Endothelial cell of umbilical vein (primary cell): ENCODE measurements around the gene IRF2. TPM values are rescaled to one million over a fixed set of nuclear protein-coding genes. Genes with fewer than 3 reads are reported as not detected.
A peak's percentile ranks its signal among the peaks of the same experiment; 100 is the strongest.

ENCODE experiments used
- BruUV-seq: library from RNA; stranded (reverse); fragments of 400-500 nt; replicated peaks from 2 replicates; lab custom pipeline; 2021; lab: Mats Ljungman, UMichigan
- CTCF ChIA-PET: fragments of 300-600, 350-600 bp; sonication (Branson Sonifier 250); formaldehyde crosslinking; loops from one replicate; lab custom pipeline; 2021; ENCODE audit warnings: antibody characterized with exemption, inconsistent platforms; lab: Charles Lee
- POLR2A ChIA-PET: fragments of 300-600, 350-600 bp; sonication (Branson Sonifier 250); formaldehyde crosslinking; loops from one replicate; lab custom pipeline; 2021; ENCODE audit warnings: antibody characterized with exemption, inconsistent platforms; lab: Charles Lee
- DNase-seq: peaks from one replicate; pipeline ENCODE4 v3.0.0-alpha.2; 2011; ENCODE audit warnings: low read depth, low spot score
- FAIRE-seq: peaks from 2 replicates; lab custom pipeline; 2011; peaks lifted over from hg19 to GRCh38; lab: Jason Lieb, UNC
- H2AFZ ChIP-seq: 2 replicates; pipeline ENCODE4 v1.6.0; 2012; ENCODE audit warnings: low read depth, low read length, control low read depth, inconsistent platforms
- H3K27ac ChIP-seq: 2 replicates; pipeline ENCODE4 v1.5.1; 2011; ENCODE audit warnings: low read depth, mild to moderate bottlenecking, control low read depth, low read length, moderate library complexity; ENCODE audit not compliant: insufficient read depth
- H3K27me3 ChIP-seq, 2 experiments: 2 replicates each; pipeline versions ENCODE4 v1.6.0 to v1.6.1; 2011; ENCODE audit warnings: low read length in 2 of 2, mixed read lengths in 1 of 2; ENCODE audit not compliant: control insufficient read depth in 2 of 2, insufficient read depth in 2 of 2
- H3K36me3 ChIP-seq, 2 experiments: 2 replicates in 1 of 2; 3 replicates in 1 of 2; pipeline ENCODE4 v1.5.1; 2011; ENCODE audit warnings: low read length in 2 of 2, mild to moderate bottlenecking in 1 of 2, moderate library complexity in 1 of 2; ENCODE audit not compliant: control insufficient read depth in 2 of 2, insufficient read depth in 2 of 2; ENCODE audit errors: extremely low read depth in 1 of 2
- H3K4me1 ChIP-seq: 3 replicates; pipeline ENCODE4 v1.5.1; 2011; ENCODE audit warnings: mild to moderate bottlenecking, low read length; ENCODE audit not compliant: control insufficient read depth, insufficient read depth; ENCODE audit errors: extremely low read depth
- H3K4me2 ChIP-seq: 2 replicates; pipeline ENCODE4 v1.6.1; 2011; ENCODE audit warnings: low read length, control low read depth, mixed read lengths; ENCODE audit not compliant: insufficient read depth
- H3K4me3 ChIP-seq, 3 experiments: fragments of 200-600 bp in 1 of 3; sonication (generic), shearing (Covaris generic) in 1 of 3; replicated peaks in 1 of 3; 2 replicates each; pipeline ENCODE4 v1.5.1; 2011 to 2016; ENCODE audit warnings: control low read depth in 3 of 3, low read length in 3 of 3, mild to moderate bottlenecking in 2 of 3, inconsistent platforms in 1 of 3, low read depth in 1 of 3, moderate library complexity in 1 of 3; ENCODE audit not compliant: insufficient read depth in 1 of 3
- H3K79me2 ChIP-seq: 2 replicates; pipeline ENCODE4 v1.6.0; 2012; ENCODE audit warnings: low read length, inconsistent platforms; ENCODE audit not compliant: control insufficient read depth, insufficient read depth
- H3K9ac ChIP-seq: replicated peaks from 2 replicates; pipeline ENCODE3; 2011; ENCODE audit warnings: low read length, control low read depth; ENCODE audit not compliant: insufficient read depth; ENCODE audit errors: extremely low read depth
- H3K9me1 ChIP-seq: replicated peaks from 3 replicates; pipeline ENCODE4 v1.6.0; 2011; ENCODE audit warnings: mild to moderate bottlenecking, low read length; ENCODE audit not compliant: control insufficient read depth, insufficient read depth; ENCODE audit errors: extremely low read depth
- H3K9me3 ChIP-seq: replicated peaks from 2 replicates; pipeline ENCODE4 v1.5.1; 2012; ENCODE audit warnings: low read length, inconsistent platforms; ENCODE audit not compliant: control insufficient read depth, insufficient read depth
- H4K20me1 ChIP-seq: replicated peaks from 2 replicates; pipeline ENCODE3; 2011; ENCODE audit warnings: mild to moderate bottlenecking, low read length; ENCODE audit not compliant: control insufficient read depth, insufficient read depth; ENCODE audit errors: extremely low read depth
- EZH2 ChIP-seq: IDR thresholded peaks from 2 replicates; pipeline ENCODE4 v1.6.1; 2012; ENCODE audit warnings: borderline replicate concordance, low read depth, mild to moderate bottlenecking, moderate library complexity, low read length, inconsistent platforms; ENCODE audit not compliant: severe bottlenecking
- FOS ChIP-seq: IDR thresholded peaks from 2 replicates; pipeline ENCODE4 v1.6.1; 2011; ENCODE audit warnings: mild to moderate bottlenecking, low read length, moderate library complexity, borderline replicate concordance; ENCODE audit not compliant: insufficient read depth
- GATA2 ChIP-seq: IDR thresholded peaks from 2 replicates; pipeline ENCODE4 v1.7.0; 2011; ENCODE audit warnings: low read depth, mild to moderate bottlenecking, moderate library complexity, mixed read lengths, low read length; ENCODE audit not compliant: insufficient read length, insufficient read depth
- JUN ChIP-seq: IDR thresholded peaks from 2 replicates; pipeline ENCODE4 v1.6.1; 2011; ENCODE audit warnings: borderline replicate concordance, low read depth; ENCODE audit not compliant: insufficient read length, insufficient read depth
- MYC ChIP-seq: IDR thresholded peaks from one replicate; pipeline ENCODE4 v1.6.1; 2011; ENCODE audit warnings: mild to moderate bottlenecking, low read depth, low read length
- POLR2A ChIP-seq: IDR thresholded peaks from 2 replicates; pipeline ENCODE4 v1.6.1; 2012; ENCODE audit warnings: low read depth, mild to moderate bottlenecking, control low read depth, low read length
- POLR2AphosphoS5 ChIP-seq: IDR thresholded peaks from 2 replicates; pipeline ENCODE4 v1.6.1; 2012; ENCODE audit warnings: low read depth, mild to moderate bottlenecking, control low read depth, low read length, moderate library complexity; ENCODE audit not compliant: insufficient read depth
- dilution Hi-C: fragments of 300-500 bp; cut with MboI; formaldehyde crosslinking; loops from one replicate; pipeline ENCODE4 v1.15.0; 2019; ENCODE audit warnings: low sequenced_read_pairs; ENCODE audit not compliant: extremely low pct_ligation_motif_present
- intact Hi-C: fragments of 100-400 bp; cut with micrococcal nuclease; formaldehyde crosslinking; loops from one replicate; pipeline ENCODE4 v1.10.0; 2022
- polyA plus RNA-seq, 4 experiments: library from polyadenylated mRNA; depleted of rRNA in 3 of 4; stranded (reverse) in 3 of 4; unstranded in 1 of 4; fragments of >200 nt; gene quantifications; 2 replicates each; pipeline versions ENCODE4 v1.2.1 to v1.2.3, GENCODE V29; 2011 to 2012; ENCODE audit warnings: missing spikeins in 1 of 4
- total RNA-seq: library from RNA; stranded (reverse); gene quantifications from 2 replicates; pipeline ENCODE4 v1.2.3, GENCODE V29; 2021
- TF ChIP-seq, protein P1 (sequence below), 2 donors: IDR thresholded peaks; 1 replicate in 1 of 2; 2 replicates in 1 of 2; pipeline ENCODE4 v1.5.1; 2011; ENCODE audit warnings: low read length in 2 of 2, mild to moderate bottlenecking in 2 of 2, moderate library complexity in 2 of 2, control low read depth in 1 of 2, inconsistent platforms in 1 of 2, low read depth in 1 of 2; ENCODE audit not compliant: insufficient read depth in 1 of 2; ENCODE audit errors: extremely low read depth in 1 of 2
- TF ChIP-seq, protein P2 (sequence below): IDR thresholded peaks from 2 replicates; pipeline ENCODE4 v1.6.1; 2011; ENCODE audit not compliant: insufficient read depth, insufficient read length

The IRF2 gene
- total and polyA plus RNA-seq, 2 donors (not counting 3 experiments of a cell fraction or from before 2014, with no cell fraction given) = 26.9 to 27.6 TPM

DNA sequence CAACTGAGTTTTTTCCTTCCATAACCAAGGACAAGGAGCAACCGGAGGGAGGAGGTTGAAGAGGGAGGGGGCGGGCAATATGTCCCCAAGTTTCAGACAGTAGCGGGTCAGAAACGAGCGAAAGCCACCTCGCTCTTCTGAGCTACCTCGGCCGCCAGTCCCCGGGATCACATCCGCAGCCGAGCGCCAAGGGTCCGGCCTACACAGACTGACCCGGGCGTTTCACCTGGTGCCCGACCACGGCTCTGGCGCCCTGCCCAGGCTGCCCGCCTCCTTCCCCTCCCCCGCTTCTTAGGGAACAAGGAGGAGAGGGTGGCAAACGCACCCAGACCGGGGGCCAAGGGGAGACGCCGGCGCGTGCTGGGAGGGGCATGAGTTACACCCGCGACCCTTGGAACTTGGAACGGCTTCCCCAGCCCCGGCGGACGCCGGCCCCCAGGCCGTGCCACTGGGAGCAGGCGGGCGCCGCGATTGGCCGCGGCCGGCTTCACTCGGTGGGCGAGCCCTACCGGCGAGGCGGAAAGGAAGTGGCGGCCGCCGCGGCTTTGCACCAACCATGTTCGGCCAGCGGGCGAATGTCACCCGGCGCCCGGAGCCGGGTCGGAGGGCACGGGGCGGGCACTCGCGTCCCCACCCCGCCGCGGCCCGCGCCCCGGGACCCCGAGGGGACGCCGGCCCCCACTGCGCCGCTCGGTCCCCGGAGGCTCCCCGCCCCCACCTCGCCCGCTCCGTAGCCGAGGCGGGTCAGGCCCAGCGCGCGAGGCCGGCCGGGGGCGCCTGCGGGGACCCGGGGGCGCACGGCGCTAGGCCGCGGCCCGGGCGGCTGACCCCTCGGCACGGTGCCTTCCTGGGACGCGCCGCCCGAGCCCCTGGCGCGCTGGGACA is 1.5 kb downstream of the IRF2 start:
- Histone ChIP-seq H3K27me3 (no peaks in the 10 kb centered on the region), H3K79me2 (peaks cover 59% of the 10 kb centered on the region), H3K4me3 (peak overlapping the region; percentile 62 to 86 (median 66)), H4K20me1 (no peaks in the 10 kb centered on the region), H3K9me1 (no peaks in the 10 kb centered on the region), H3K4me1 (peaks cover 26% of the 10 kb centered on the region), H3K27ac (peak overlapping the region; percentile 80), H3K9ac (peak overlapping the region; percentile 81), H3K36me3 (no peaks in the 10 kb centered on the region), H3K4me2 (peak overlapping the region; percentile 86), H2AFZ (peak overlapping the region; percentile 84), H3K9me3 (no peaks in the 10 kb centered on the region)
- FAIRE-seq = peak; percentile 43
- dilution Hi-C loops (no loop called here), intact Hi-C loops (loop anchor here (1.0 to 10.0 kb wide), 2 partner anchors 20 to 352 kb away; partner anchors contain the start of gene ACSL1)
- ChIA-PET CTCF (interaction anchor here (0.6 to 0.9 kb wide), 2 partner anchors 185 to 207 kb away, joined by 3 read pairs; no protein-coding TSS in a partner anchor), POLR2A (no interaction called here)
- peak; percentile 75 for DNase-seq
- TF ChIP-seq JUN = no peak
- peak; percentile 31 for TF ChIP-seq POLR2A
- no peak for TF ChIP-seq EZH2
- TF ChIP-seq, protein P1, sequence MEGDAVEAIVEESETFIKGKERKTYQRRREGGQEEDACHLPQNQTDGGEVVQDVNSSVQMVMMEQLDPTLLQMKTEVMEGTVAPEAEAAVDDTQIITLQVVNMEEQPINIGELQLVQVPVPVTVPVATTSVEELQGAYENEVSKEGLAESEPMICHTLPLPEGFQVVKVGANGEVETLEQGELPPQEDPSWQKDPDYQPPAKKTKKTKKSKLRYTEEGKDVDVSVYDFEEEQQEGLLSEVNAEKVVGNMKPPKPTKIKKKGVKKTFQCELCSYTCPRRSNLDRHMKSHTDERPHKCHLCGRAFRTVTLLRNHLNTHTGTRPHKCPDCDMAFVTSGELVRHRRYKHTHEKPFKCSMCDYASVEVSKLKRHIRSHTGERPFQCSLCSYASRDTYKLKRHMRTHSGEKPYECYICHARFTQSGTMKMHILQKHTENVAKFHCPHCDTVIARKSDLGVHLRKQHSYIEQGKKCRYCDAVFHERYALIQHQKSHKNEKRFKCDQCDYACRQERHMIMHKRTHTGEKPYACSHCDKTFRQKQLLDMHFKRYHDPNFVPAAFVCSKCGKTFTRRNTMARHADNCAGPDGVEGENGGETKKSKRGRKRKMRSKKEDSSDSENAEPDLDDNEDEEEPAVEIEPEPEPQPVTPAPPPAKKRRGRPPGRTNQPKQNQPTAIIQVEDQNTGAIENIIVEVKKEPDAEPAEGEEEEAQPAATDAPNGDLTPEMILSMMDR (IDR thresholded peaks at IDR 0.05; ENCODE audit: extremely low read depth in 1 of 2, insufficient read depth in 1 of 2, low read depth in 1 of 2, low read length in 2 of 2) = no peak
- no peak for TF ChIP-seq FOS
- no peak for TF ChIP-seq GATA2
- TF ChIP-seq MYC = no peak
- TF ChIP-seq POLR2AphosphoS5 = peak; percentile 57
- TF ChIP-seq, protein P2, sequence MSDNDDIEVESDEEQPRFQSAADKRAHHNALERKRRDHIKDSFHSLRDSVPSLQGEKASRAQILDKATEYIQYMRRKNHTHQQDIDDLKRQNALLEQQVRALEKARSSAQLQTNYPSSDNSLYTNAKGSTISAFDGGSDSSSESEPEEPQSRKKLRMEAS = no peak
- BruUV-seq = no TSS peak
